Measurements from ENCODE around the gene FASTK. TPM values are rescaled to one million over a fixed set of nuclear protein-coding genes. Genes with fewer than 3 reads are reported as not detected.

FASTK gene
- total RNA-seq, 1 donor from 2014 or later: 92.3 TPM

- DNase-seq: no peak
- Mint-ChIP-seq H3K9me3 (no peaks in the 10 kb centered on the region), H3K36me3 (ENCODE audit: low read depth) (peaks cover 2% of the 10 kb centered on the region), H3K4me1 (peaks cover 3% of the 10 kb centered on the region), H3K4me3 (no peak overlapping the region), H3K27ac (no peak overlapping the region), H3K27me3 (peaks cover 16% of the 10 kb centered on the region)
- intact Hi-C loops (cut with micrococcal nuclease): loop anchor here (5.0 to 10.0 kb wide), 2 partner anchors 140 to 217 kb away; partner anchors contain the start of gene KCNH2
Observed at GRCh38 chr7:151114151-151115090, 33.8 kb upstream of the FASTK start.

- Mint-ChIP-seq H3K36me3 (ENCODE audit: low read depth) (no peaks in the 10 kb centered on the region), H3K4me3 (no peak overlapping the region), H3K27me3 (peaks cover 16% of the 10 kb centered on the region), H3K4me1 (peaks cover 3% of the 10 kb centered on the region), H3K27ac (no peak overlapping the region), H3K9me3 (no peaks in the 10 kb centered on the region)
- no peak for DNase-seq
- intact Hi-C loops (cut with micrococcal nuclease): loop anchor here (5.0 to 10.0 kb wide), 2 partner anchors 139 to 216 kb away; partner anchors contain the start of gene KCNH2
Observed at GRCh38 chr7:151113344-151114150, 32.9 kb upstream of the FASTK start.

- H3K27me3 Mint-ChIP-seq: peaks cover 16% of the 10 kb centered on the region
- intact Hi-C loops (cut with micrococcal nuclease): loop anchor here (1.0 to 10.0 kb wide), 5 partner anchors 19 to 214 kb away; partner anchors contain the start of genes ABCB8 and KCNH2
- H3K4me1 Mint-ChIP-seq: peaks cover 3% of the 10 kb centered on the region
- H3K9me3 Mint-ChIP-seq: no peaks in the 10 kb centered on the region
- H3K4me3 Mint-ChIP-seq: no peak overlapping the region
- H3K27ac Mint-ChIP-seq: no peak overlapping the region
- DNase-seq: peak; percentile 93
- no peaks in the 10 kb centered on the region for H3K36me3 Mint-ChIP-seq (ENCODE audit: low read depth)
Observed at GRCh38 chr7:151110941-151111645, 30.5 kb upstream of the FASTK start.

- H3K27me3 Mint-ChIP-seq: peaks cover 11% of the 10 kb centered on the region
- H3K36me3 Mint-ChIP-seq (ENCODE audit: low read depth): no peaks in the 10 kb centered on the region
- no peak overlapping the region for H3K4me3 Mint-ChIP-seq
- H3K27ac Mint-ChIP-seq: no peak overlapping the region
- no peaks in the 10 kb centered on the region for H3K9me3 Mint-ChIP-seq
- H3K4me1 Mint-ChIP-seq: peaks cover 3% of the 10 kb centered on the region
- intact Hi-C loops (cut with micrococcal nuclease): loop anchor here (2.0 to 10.0 kb wide), 3 partner anchors 22 to 213 kb away; partner anchors contain the start of gene KCNH2
- no peak for DNase-seq
Observed at GRCh38 chr7:151110236-151110940, 29.8 kb upstream of the FASTK start.

- Mint-ChIP-seq H3K4me1 (peaks cover 5% of the 10 kb centered on the region), H3K4me3 (no peak overlapping the region), H3K27me3 (peaks cover 11% of the 10 kb centered on the region), H3K27ac (no peak overlapping the region), H3K9me3 (no peaks in the 10 kb centered on the region), H3K36me3 (ENCODE audit: low read depth) (no peaks in the 10 kb centered on the region)
- DNase-seq: no peak
- intact Hi-C loops (cut with micrococcal nuclease): loop anchor here (2.0 to 10.0 kb wide), 3 partner anchors 21 to 212 kb away; partner anchors contain the start of gene KCNH2
Observed at GRCh38 chr7:151109094-151110048, 28.8 kb upstream of the FASTK start.

GRCh38 chr7:151107882-151108281, 27.3 kb upstream of the FASTK start:
- Mint-ChIP-seq H3K4me1 (peaks cover 5% of the 10 kb centered on the region), H3K4me3 (no peak overlapping the region), H3K27me3 (peaks cover under 1% of the 10 kb centered on the region), H3K9me3 (no peaks in the 10 kb centered on the region), H3K36me3 (ENCODE audit: low read depth) (no peaks in the 10 kb centered on the region), H3K27ac (no peak overlapping the region)
- intact Hi-C loops (cut with micrococcal nuclease): no loop called here
- DNase-seq: no peak

GRCh38 chr7:151104411-151105235, 24.0 kb upstream of the FASTK start:
- Mint-ChIP-seq H3K4me3 (no peak overlapping the region), H3K36me3 (ENCODE audit: low read depth) (no peaks in the 10 kb centered on the region), H3K9me3 (no peaks in the 10 kb centered on the region), H3K27me3 (no peaks in the 10 kb centered on the region), H3K4me1 (peaks cover 2% of the 10 kb centered on the region), H3K27ac (no peak overlapping the region)
- intact Hi-C loops (cut with micrococcal nuclease): no loop called here
- DNase-seq: no peak

- Mint-ChIP-seq H3K36me3 (ENCODE audit: low read depth) (no peaks in the 10 kb centered on the region), H3K4me1 (peaks cover 2% of the 10 kb centered on the region), H3K4me3 (no peak overlapping the region), H3K9me3 (no peaks in the 10 kb centered on the region), H3K27ac (no peak overlapping the region), H3K27me3 (no peaks in the 10 kb centered on the region)
- intact Hi-C loops (cut with micrococcal nuclease): no loop called here
- DNase-seq: no peak
Observed at GRCh38 chr7:151103973-151104372, 23.4 kb upstream of the FASTK start.

- Mint-ChIP-seq H3K27me3 (no peaks in the 10 kb centered on the region), H3K27ac (peak overlapping the region; percentile 1), H3K9me3 (no peaks in the 10 kb centered on the region), H3K4me1 (peaks cover 2% of the 10 kb centered on the region), H3K4me3 (no peak overlapping the region), H3K36me3 (ENCODE audit: low read depth) (no peaks in the 10 kb centered on the region)
- intact Hi-C loops (cut with micrococcal nuclease): no loop called here
- no peak for DNase-seq
Observed at GRCh38 chr7:151102991-151103390, 22.4 kb upstream of the FASTK start.

GRCh38 chr7:151101621-151102396, 21.2 kb upstream of the FASTK start:
- DNase-seq: no peak
- no peak overlapping the region for H3K4me3 Mint-ChIP-seq
- peaks cover 2% of the 10 kb centered on the region for H3K4me1 Mint-ChIP-seq
- H3K27me3 Mint-ChIP-seq: no peaks in the 10 kb centered on the region
- H3K9me3 Mint-ChIP-seq: no peaks in the 10 kb centered on the region
- no peak overlapping the region for H3K27ac Mint-ChIP-seq
- H3K36me3 Mint-ChIP-seq (ENCODE audit: low read depth): no peaks in the 10 kb centered on the region
- intact Hi-C loops (cut with micrococcal nuclease): no loop called here

- Mint-ChIP-seq H3K36me3 (ENCODE audit: low read depth) (no peaks in the 10 kb centered on the region), H3K4me3 (no peak overlapping the region), H3K27ac (no peak overlapping the region), H3K4me1 (peaks cover 4% of the 10 kb centered on the region), H3K9me3 (no peaks in the 10 kb centered on the region), H3K27me3 (no peaks in the 10 kb centered on the region)
- no peak for DNase-seq
- intact Hi-C loops (cut with micrococcal nuclease): no loop called here
Observed at GRCh38 chr7:151100921-151101320, 20.3 kb upstream of the FASTK start.

Measured in activated CD4-positive, alpha-beta T cell treated with anti-CD3 and anti-CD28 coated beads, Interleukin-2, amount 10 ng/mL, durations not matched to agents 24 days and 14 days (primary cell).